Upper lobe of left lung (tissue), 4 donors: ENCODE results near the gene SLC2A3.

Experiments
- CTCF ChIP-seq, 6 experiments: fragments of 450-650 bp in 4 of 6; fragments of 200-600 bp in 2 of 6; sonication (generic) in 2 of 6; IDR thresholded peaks; one replicate each; pipeline ENCODE4 v1.5.1; 2016 to 2019; ENCODE audit warnings: antibody characterized with exemption in 6 of 6
- POLR2A ChIP-seq, 4 donors: fragments of 450-650 bp; IDR thresholded peaks; one replicate each; pipeline ENCODE4 v1.5.1; 2016 to 2017; ENCODE audit warnings: antibody characterized with exemption in 4 of 4, mild to moderate bottlenecking in 2 of 4

- TF ChIP-seq CTCF (IDR thresholded peaks at IDR 0.05) (no peak), POLR2A (IDR thresholded peaks at IDR 0.05) (no peak)
These were observed 25.6 kb upstream of the SLC2A3 start for GRCh38 chr12:7961395-7962178.
